Head of caudate nucleus (tissue), 42 donors: ENCODE measurements around the gene PKP2.
"Not testable (repeated sequence)": the region's sequence is repeated elsewhere in the genome, so short reads cannot be mapped to it uniquely, and the experiment has no call there.

Experiments used
- DNase-seq, 42 donors: peaks; one replicate each; pipeline versions ENCODE4 v3.0.0 to v3.0.0-alpha.2; 2020 to 2021; ENCODE audit warnings: mixed read lengths in 7 of 42
- intact Hi-C: fragments of 100-400 bp; cut with DNase I; formaldehyde crosslinking; loops from one replicate; pipeline ENCODE4 v1.15.0; 2022

The PKP2 gene

DNA sequence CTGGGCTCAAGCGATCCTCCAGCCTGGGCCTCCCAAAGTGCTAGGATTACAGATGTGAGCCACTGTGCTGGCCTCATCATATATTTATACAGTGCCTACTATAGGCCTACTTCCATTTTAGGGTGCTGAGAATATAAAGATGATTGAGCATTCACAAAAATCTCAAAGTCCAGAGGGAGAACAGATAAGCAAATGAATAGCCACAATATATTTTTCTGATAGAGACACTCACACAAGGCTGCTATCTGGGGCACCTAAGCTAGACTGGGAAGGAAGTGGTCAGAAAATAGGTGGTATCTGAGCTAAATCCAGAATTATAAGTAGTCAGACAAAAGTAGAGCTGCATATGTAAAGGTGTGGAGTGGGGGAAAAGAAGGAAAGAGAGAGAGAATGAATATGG is 21.6 kb downstream of the PKP2 start:
- intact Hi-C loops = no loop called here
- no peak for DNase-seq

DNA sequence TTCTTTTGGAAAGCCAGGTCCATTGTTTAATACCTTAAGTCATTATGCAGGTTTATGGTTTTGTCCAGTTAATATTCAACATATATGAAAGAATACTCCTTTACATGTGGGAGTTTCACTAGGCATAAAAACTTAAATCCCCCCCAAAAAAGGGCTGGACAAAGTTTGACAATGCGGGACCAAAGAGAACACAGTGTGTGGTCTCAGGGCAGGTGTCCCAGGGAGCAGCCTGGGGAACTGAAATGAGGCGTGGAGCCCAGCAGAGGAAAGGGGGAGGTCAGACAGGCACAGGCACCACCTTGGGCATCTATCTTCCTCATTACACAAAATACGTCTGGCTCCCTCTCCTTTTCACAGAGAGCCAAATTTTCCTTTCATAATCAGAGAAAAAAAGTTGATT is 22.5 kb downstream of the PKP2 start:
- no peak for DNase-seq
- intact Hi-C loops = no loop called here

DNA sequence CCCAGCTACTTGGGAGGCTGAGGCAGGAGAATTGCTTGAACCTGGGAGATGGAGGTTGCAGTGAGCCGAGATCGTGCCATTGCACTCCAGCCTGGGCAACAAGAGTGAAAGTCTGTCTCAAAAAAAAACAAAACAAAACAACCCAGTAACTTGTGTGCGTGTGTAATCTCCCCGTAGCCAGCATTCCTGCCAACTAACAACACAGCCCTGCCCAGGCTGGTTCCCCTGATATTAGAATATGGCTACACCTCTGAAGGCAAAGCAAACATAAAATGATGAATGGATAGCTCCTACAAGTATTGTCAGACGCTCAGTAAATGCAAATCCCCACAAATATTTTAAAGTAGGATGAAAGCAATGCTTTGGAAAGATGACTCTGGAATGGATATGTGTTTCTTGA is 24.2 kb downstream of the PKP2 start:
- intact Hi-C loops = not testable (repeated sequence)

DNA sequence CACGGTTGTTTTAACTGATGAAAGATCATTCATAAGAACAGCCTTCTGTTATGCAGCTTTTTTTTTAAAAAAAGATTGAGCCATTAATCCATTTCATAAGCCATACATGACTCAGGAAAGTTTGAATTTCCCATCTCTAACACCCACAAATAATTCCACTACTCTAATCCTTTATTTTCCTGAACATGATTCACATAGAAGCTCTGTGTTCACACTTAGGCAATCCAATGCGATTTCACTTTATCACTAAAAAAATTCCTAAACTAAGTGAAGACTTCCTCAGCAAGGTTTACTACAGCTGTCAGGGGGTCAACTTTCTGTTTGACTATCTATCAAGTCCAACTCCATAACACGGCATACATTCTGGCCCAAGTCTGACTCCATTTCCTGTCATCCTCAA is 25.9 kb downstream of the PKP2 start:
- intact Hi-C loops = no loop called here
- DNase-seq = no peak

More for the DNA sequence above, 24.2 kb downstream of the PKP2 start:
- DNase-seq = not testable (repeated sequence)

DNA sequence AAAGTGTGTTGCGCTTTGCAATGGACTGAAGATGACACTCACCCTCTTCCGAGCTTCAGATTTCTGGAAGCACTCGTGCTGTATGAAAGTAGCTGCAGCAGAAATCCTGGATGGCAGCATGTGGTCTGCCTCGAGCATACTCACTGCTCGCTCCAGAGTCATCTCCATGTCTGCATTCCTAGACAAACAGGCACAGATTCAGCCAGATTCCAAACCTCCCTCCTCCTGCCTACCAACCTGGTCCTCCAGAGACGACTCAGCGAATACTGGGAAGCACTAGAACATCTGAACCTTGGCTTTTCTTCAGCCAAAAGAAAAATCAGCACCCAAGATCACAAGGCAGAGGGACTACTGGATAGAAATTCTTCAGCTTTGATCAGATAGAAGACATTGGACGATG is 27.7 kb downstream of the PKP2 start:
- no peak for DNase-seq
- intact Hi-C loops = no loop called here

DNA sequence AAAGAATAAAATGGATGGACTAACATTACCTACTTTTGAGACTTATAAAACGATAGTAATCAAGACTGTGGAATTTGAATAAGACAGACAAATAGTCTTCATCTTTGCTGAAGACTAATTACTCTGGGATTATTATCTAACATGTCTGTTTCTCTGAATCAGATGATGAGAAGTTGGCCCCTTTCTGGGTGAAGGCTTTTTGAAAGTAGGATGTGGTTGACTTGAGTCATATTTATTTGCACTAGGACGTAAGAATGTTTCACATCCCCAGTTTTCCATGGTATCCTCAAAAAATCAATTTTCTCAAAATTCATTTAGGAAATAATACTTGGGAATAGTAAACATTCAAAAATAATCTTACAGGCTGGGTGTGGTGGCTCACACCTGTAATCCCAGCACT is 31.8 kb downstream of the PKP2 start:
- no peak for DNase-seq
- intact Hi-C loops = no loop called here

DNA sequence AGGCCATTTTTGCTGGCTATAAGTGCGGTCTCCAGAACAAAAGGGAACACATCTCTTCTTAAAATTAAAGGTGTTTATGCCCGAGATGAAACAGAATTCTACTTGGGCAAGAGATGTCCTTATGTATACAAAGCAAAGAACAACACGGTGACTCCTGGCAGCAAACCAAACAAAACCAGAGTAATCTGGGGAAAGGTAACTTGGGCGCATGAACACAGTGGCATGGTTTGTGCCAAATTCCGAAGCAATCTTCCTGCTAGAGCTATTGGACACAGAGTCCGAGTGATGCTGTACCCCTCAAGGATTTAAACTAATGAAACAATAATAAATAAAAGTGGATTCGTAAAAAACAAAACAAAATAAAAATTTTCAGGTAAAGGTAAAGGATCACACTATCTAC is 33.4 kb downstream of the PKP2 start:
- DNase-seq = no peak
- intact Hi-C loops = no loop called here

DNA sequence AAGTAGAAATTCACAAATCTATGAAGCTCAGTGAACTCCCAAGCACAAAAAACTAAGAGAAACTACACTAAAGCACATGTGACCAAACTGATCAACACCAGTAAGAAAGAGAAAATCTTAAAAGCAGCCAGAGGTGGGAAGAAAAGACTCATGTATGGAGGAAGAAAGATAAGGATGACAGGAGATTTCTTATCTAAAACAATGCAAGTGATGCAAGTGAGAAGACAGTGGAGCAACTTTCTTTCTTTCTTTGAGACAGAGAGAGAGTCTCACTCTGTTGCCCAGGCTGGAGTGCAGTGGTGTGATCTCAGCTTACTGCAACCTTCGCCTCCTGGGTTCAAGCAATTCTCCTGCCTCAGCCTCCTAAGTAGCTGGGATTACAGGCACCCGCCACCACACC is 34.9 kb downstream of the PKP2 start:
- DNase-seq, intact Hi-C loops: not testable (repeated sequence)

DNA sequence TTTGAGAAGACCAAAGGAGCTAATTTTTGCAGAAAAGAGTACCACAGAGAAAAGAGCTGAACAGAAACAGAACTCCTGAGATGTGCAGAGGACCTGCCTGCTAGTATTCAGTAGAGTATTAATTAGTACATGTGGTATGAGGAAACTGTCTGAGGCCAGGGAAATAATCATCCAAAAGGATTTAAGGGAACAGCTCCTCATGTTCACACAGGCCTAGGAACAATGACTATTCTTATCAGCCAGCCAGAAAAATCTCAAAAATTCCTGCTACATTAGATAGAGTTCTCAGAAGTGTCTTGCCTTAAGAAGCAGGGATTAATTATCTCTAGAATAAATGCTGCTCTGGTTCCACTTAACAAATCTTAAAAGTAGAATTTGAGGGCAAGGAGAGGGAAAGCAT is 36.4 kb downstream of the PKP2 start:
- no peak for DNase-seq
- intact Hi-C loops = no loop called here

DNA sequence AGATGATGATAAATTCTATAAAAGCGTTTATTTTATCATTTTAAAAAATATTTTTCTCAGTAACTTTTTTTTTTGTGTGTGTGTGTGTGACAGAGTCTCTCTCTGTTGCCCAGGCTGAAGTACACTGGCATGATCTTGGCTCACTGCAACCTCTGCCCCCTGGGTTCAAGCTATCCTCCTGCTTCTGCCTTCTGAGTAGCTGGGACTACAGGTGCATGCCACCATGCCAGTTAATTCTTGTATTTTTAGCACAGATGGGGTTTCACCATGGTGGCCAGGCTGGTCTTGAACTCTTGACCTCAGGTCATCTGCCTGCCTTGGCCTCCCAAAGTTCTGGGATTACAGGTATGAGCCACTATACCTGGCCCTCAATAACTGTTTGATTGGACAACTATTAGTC is 37.2 kb downstream of the PKP2 start:
- intact Hi-C loops = no loop called here
- DNase-seq = no peak

DNA sequence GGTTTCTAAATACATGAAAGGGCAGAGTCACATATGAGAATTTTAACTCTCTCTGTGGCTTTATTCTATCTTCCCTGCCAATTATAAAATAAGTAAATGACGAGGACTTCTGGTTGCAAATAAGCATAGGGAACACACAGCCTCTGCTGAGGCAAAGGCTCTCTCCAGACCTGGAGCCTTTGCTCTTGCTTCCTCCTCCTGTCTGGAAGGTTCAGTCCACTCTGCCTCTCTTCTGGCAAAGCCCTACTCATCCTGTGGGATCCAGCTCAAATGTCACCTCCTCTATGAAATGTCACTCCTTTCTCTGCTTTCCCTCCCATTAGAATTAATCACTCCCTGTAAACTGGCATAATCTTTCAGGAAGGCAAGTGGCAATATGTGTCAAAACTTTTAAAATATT is 41.9 kb downstream of the PKP2 start:
- DNase-seq = no peak
- intact Hi-C loops = no loop called here

DNA sequence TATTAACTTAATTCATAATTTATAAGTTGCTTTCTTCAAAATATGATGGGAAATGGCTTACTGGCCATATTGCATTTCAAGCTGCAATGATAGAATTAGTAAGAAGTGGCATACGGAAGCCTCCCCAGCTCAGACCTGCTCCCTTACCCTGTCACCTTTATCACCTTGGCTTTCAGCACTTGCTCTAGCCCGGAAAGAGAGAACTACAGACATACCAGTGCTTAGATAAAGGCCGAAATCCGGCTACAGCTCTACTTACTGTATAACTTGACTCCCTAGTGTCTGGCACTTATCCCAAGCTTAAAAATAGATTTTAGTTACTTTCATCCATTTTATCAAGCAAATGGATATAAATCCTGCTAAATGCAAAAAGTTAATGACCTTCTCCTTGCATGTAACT is 42.5 kb downstream of the PKP2 start:
- intact Hi-C loops = no loop called here
- no peak for DNase-seq

DNA sequence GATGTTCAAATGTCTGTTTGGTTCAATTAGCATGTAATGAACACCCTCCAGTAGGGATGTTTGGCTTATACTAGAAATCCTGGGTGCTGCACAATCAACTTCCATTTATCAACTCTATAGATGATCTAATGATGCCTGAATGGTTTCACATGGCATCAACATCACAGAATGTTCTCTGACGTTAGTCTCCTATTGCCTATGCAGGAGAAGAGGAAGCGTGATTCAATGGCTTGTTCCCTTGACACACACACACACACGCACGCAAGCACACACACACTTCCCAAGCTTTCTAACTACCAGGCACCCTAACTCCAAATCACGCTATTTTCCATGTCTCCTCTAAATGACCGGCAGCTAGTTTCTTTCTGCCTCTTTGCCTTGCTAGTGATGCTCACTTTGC is 49.3 kb downstream of the PKP2 start:
- intact Hi-C loops = no loop called here
- DNase-seq = no peak

DNA sequence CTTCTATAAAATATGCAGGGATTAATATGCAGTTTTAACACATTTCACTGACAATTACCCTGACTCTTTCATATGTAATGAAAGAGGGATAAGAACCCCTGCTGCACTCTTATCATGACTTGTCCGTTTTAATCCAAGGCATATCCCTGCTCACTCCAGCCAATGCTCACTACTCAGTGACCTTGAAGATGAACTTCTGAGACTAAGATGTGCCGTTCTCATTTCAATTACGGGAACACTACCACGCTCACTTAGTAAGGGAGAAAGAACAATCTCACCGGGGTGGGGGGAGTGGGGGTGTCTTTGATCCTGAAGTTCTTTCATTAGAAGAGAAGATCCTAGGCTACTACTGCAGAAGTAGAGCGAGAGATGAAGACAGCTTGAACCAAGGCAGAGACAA is 50.5 kb downstream of the PKP2 start:
- intact Hi-C loops = no loop called here
- DNase-seq = no peak

DNA sequence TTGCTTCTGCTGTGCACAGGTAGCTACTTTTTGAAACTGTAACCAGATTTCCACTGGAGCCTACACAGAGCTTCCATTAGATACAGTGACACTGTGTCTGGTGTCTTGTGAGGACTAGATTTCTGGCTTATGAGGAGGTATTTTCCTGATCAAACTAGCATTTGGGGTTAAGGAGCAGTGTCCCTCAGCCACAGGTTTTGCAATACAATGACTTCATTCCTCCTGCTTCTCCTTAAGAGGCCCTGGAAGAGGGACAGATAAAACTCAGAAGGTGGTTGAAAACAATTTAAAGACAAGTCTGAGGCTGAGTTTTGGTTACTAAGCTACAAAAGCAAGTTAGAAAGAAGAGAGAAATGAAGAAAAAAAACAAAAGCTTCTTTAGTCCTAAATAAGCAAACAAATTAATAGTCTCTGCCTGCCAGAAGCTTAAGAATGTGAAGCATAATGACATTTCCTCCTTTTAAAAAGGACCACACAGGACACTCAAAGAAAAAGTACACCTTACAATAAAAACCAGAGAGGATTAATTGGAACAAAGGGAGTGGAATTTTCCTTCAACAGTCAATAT is 53.0 kb downstream of the PKP2 start:
- intact Hi-C loops = no loop called here
- no peak for DNase-seq

DNA sequence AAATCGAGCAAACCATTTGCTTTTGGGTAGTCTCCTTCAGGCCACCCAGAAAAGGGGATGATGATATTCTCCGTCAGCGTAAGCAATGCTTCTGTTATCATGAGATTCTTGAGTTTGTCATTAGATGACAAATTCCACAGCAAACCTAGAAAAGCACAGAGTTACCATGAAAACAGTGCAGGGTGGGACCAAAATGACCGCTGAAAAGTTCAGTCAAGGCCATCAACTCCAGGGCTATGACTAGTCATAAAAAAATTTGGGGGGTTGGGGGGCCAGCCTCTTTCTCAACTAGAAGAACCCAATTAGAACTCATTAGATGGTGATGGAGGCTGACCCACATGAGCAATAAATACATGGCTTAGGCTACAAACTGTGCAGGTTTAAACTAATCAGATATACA is 55.5 kb downstream of the PKP2 start:
- intact Hi-C loops = no loop called here
- DNase-seq = no peak

DNA sequence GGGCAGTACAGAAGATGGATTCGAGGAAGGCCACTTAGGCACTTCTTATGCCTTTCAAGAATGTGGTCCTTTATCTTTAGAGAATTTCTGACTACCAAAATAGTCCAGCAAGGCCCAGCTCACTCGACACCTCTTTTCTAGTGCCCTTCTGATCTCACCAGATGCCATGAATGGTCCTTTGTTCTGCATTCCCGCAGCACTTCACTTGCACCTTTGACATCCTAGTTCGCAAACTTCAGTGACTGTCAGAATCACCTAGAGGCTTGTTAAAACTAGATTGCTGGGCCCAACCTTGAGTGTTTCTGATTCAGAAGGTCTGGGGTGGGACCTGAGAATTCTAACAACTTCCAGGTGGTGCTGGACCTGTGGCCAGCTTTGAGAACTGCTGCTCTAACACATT is 56.7 kb downstream of the PKP2 start:
- no peak for DNase-seq
- intact Hi-C loops = no loop called here

DNA sequence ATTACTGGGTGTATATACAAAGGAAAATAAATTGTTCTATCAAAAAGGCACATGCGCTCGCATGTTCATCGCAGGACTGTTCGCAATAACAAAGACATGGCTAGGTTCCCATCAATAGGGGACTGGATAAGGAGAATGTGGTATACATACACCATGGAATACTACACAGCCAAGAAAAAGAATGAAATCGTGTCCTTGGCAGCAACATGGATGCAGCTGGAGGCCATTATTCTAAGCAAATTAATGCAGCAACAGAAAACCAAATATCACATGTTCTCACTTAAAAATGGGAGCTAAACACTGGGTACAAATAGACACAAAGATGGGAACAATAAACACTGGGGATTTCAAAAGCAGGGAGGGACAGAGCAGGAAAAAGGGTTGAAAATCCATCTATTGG is 58.6 kb downstream of the PKP2 start:
- DNase-seq = no peak
- intact Hi-C loops = no loop called here

DNA sequence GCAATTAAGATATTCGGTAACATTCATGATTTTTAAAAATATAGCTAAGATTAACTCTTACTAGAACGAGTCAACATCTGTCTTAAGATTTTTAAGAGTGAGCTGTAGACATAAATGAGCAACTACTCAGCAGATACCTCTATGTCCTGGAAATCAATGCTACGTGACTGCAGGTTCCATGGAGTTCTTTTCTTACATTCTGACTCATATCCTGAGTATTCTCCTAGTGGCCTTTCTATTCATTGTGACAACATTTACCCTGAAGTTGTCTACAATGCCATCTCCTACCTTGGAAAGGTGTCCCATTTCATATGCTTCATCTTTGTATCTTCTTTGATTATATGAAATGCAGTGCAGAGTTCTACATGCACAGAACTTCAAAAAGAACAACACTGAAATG is 59.9 kb downstream of the PKP2 start:
- no peak for DNase-seq
- intact Hi-C loops = no loop called here

DNA sequence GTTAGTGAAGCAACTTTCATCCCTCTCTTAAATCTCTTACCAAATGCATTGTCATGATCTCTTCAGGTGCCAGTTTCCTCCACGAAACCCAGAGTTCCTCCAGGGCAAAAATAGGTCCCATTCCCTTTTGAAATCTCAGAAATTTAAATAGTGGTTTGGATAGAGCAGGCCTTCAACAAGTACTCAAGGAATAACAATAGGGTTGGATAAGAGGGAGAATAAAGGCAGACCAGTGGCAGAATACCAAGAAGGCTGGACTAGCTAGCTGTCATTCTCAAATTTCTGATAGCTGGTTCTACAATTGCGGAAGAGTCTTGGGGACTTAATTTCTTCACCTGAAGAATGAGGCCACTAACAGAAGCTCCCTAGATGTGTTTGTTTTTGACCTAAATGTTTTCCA is 62.5 kb downstream of the PKP2 start:
- no peak for DNase-seq
- intact Hi-C loops = no loop called here

DNA sequence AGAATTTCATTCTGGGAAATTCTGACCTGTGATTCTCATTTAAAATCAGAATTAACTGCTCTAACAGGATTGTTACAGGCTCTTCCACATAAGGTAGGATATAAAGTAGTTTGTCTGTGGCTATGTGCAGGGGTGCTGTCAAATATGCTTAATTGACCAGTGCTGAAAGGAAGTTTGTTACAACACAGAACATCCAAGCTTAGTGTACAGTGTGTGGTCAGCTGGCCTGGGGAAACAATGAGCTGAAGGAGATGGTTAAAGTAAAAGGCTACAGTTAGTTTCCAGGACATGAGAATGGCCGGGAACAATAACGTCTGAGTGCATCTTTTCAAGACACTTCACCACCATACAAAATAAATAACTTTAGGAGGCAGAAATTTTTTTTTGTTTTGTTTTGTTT is 68.0 kb downstream of the PKP2 start:
- DNase-seq = no peak
- intact Hi-C loops = no loop called here

DNA sequence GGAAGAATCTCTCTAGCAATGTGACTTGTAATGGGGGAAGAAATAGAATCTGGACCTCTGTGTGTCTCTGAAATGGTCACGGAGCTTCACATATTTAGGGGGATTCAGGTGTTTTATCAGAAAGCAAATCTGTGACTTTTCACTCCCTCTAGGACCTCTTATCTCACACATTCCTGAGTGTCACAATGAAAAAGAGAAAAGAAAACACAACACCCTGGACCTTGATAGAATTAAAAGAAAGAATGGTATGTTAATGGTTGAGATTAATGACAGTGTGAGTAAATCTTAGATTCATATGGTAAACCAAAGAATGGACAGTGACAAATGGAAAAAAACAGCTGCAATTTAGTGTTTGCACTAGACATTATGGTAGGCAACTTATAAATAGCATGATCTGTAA is 68.5 kb downstream of the PKP2 start:
- no peak for DNase-seq
- intact Hi-C loops = no loop called here
